Naive thymus-derived CD8-positive, alpha-beta T cell (primary cell): ENCODE results near the gene P2RY1. TPM values are rescaled to one million over a fixed set of nuclear protein-coding genes. Genes with fewer than 3 reads are reported as not detected.

Experiments
- ATAC-seq, 2 donors: fragments of 150-1000 bp; cut with Tn5 transposase in 1 of 2; sonication (Bioruptor Pico), chemical (Tn5 transposase) in 1 of 2; 1 replicate in 1 of 2; 2 replicates in 1 of 2; pipeline ENCODE4 v1.10.0; 2021; ENCODE audit warnings: mild to moderate bottlenecking in 2 of 2, moderate library complexity in 2 of 2
- POLR2A ChIA-PET: fragments of 350-600 bp; sonication (Branson Sonifier 250); formaldehyde crosslinking; loops from one replicate; lab custom pipeline; 2021; ENCODE audit warnings: antibody characterized with exemption; lab: Charles Lee
- DNase-seq, 10 donors: peaks; one replicate each; pipeline versions ENCODE4 v3.0.0 to v3.0.0-alpha.2; 2020 to 2022
- H3K27ac Mint-ChIP-seq, 10 donors: one replicate each; pipeline ENCODE4 v1.8.0; 2020 to 2022; ENCODE audit warnings: mild to moderate bottlenecking in 10 of 10, mixed read lengths in 10 of 10, moderate library complexity in 4 of 10, inconsistent platforms in 1 of 10
- H3K27me3 Mint-ChIP-seq, 5 donors: one replicate each; pipeline ENCODE4 v1.8.0; 2021 to 2022; ENCODE audit warnings: mixed read lengths in 5 of 5
- H3K36me3 Mint-ChIP-seq, 3 donors: one replicate each; pipeline ENCODE4 v1.8.0; 2020 to 2022; ENCODE audit warnings: mixed read lengths in 3 of 3, mild to moderate bottlenecking in 2 of 3, inconsistent platforms in 1 of 3
- H3K4me1 Mint-ChIP-seq, 4 donors: one replicate each; pipeline ENCODE4 v1.8.0; 2021 to 2022; ENCODE audit warnings: mixed read lengths in 4 of 4
- H3K4me3 Mint-ChIP-seq, 10 donors: one replicate each; pipeline ENCODE4 v1.8.0; 2020 to 2022; ENCODE audit warnings: mild to moderate bottlenecking in 10 of 10, mixed read lengths in 10 of 10, moderate library complexity in 6 of 10, inconsistent platforms in 1 of 10
- H3K9me3 Mint-ChIP-seq, 9 donors: one replicate each; pipeline ENCODE4 v1.8.0; 2020 to 2022; ENCODE audit warnings: mixed read lengths in 9 of 9, mild to moderate bottlenecking in 3 of 9, inconsistent platforms in 1 of 9, moderate library complexity in 1 of 9
- polyA plus RNA-seq, 3 donors: library from polyadenylated mRNA; unstranded; fragments of 300-500 nt; fragmentation: Illumina TruSeq; gene quantifications; one replicate each; pipeline ENCODE4 v1.2.3, GENCODE V29; 2021
- total RNA-seq, 8 experiments: library from RNA in 2 of 8; stranded (reverse) in 2 of 8; gene quantifications; one replicate each; pipeline ENCODE4 v1.2.3 and lab custom pipeline; 2021 to 2026

Gene P2RY1
- total and polyA plus RNA-seq, 5 experiments from 2014 or later: not detected

GRCh38 chr3:152826476-152826875, 8.5 kb upstream of the P2RY1 start:
- POLR2A ChIA-PET: no interaction called here
- no peaks in the 10 kb centered on the region for H3K4me1 Mint-ChIP-seq

GRCh38 chr3:152827313-152827712, 7.6 kb upstream of the P2RY1 start:
- Mint-ChIP-seq H3K27ac (no peak overlapping the region), H3K4me1 (no peaks in the 10 kb centered on the region), H3K36me3 (no peaks in the 10 kb centered on the region), H3K27me3 (peaks cover 0 to 12% (median 4%) of the 10 kb centered on the region in 5 donors), H3K9me3 (no peaks in the 10 kb centered on the region), H3K4me3 (no peak overlapping the region)
- ATAC-seq: no peak
- no peak for DNase-seq
- POLR2A ChIA-PET: no interaction called here

More at GRCh38 chr3:152826476-152826875, 8.5 kb upstream of the P2RY1 start:
- H3K27me3 Mint-ChIP-seq: peaks cover 0 to 12% (median 2%) of the 10 kb centered on the region in 5 donors
- no peaks in the 10 kb centered on the region for H3K9me3 Mint-ChIP-seq
- ATAC-seq: no peak
- DNase-seq: no peak
- no peak overlapping the region for H3K4me3 Mint-ChIP-seq
- H3K36me3 Mint-ChIP-seq: no peaks in the 10 kb centered on the region
- H3K27ac Mint-ChIP-seq: no peak overlapping the region

GRCh38 chr3:152828075-152828840, 6.7 kb upstream of the P2RY1 start:
- DNase-seq (no peak), ATAC-seq (no peak)
- H3K4me3 Mint-ChIP-seq: no peak overlapping the region
- H3K27ac Mint-ChIP-seq: no peak overlapping the region
- POLR2A ChIA-PET: no interaction called here
- H3K4me1 Mint-ChIP-seq: no peaks in the 10 kb centered on the region
- peaks cover 3 to 17% (median 7%) of the 10 kb centered on the region in 5 donors for H3K27me3 Mint-ChIP-seq
- H3K36me3 Mint-ChIP-seq: no peaks in the 10 kb centered on the region
- peaks cover 0 to 3% (median 0%) of the 10 kb centered on the region in 9 donors for H3K9me3 Mint-ChIP-seq

GRCh38 chr3:152830245-152830644, 4.7 kb upstream of the P2RY1 start:
- H3K4me3 Mint-ChIP-seq: no peak overlapping the region
- H3K27me3 Mint-ChIP-seq: peaks cover 6 to 34% (median 13%) of the 10 kb centered on the region in 5 donors
- H3K36me3 Mint-ChIP-seq: no peaks in the 10 kb centered on the region
- POLR2A ChIA-PET: no interaction called here
- peaks cover 0 to 3% (median 0%) of the 10 kb centered on the region in 9 donors for H3K9me3 Mint-ChIP-seq
- ATAC-seq: no peak
- no peak for DNase-seq
- peaks cover 0 to 8% (median 5%) of the 10 kb centered on the region in 4 donors for H3K4me1 Mint-ChIP-seq
- H3K27ac Mint-ChIP-seq: no peak overlapping the region

- H3K4me3 Mint-ChIP-seq: no peak overlapping the region
- ATAC-seq (no peak), DNase-seq (no peak)
- POLR2A ChIA-PET: no interaction called here
- H3K36me3 Mint-ChIP-seq: no peaks in the 10 kb centered on the region
- no peak overlapping the region for H3K27ac Mint-ChIP-seq
- peaks cover 6 to 17% (median 12%) of the 10 kb centered on the region in 4 donors for H3K4me1 Mint-ChIP-seq
- peaks cover 13 to 48% (median 22%) of the 10 kb centered on the region in 5 donors for H3K27me3 Mint-ChIP-seq
- H3K9me3 Mint-ChIP-seq: peaks cover 0 to 3% (median 0%) of the 10 kb centered on the region in 9 donors
These were observed 2.9 kb upstream of the P2RY1 start for GRCh38 chr3:152832046-152832445.

GRCh38 chr3:152833089-152833488, 1.8 kb upstream of the P2RY1 start:
- DNase-seq (no peak), ATAC-seq (no peak)
- peaks cover 0 to 3% (median 0%) of the 10 kb centered on the region in 9 donors for H3K9me3 Mint-ChIP-seq
- peaks cover 13 to 57% (median 24%) of the 10 kb centered on the region in 5 donors for H3K27me3 Mint-ChIP-seq
- H3K27ac Mint-ChIP-seq: no peak overlapping the region
- POLR2A ChIA-PET: no interaction called here
- H3K4me1 Mint-ChIP-seq: peaks cover 6 to 17% (median 12%) of the 10 kb centered on the region in 4 donors
- H3K36me3 Mint-ChIP-seq: no peaks in the 10 kb centered on the region
- H3K4me3 Mint-ChIP-seq: no peak overlapping the region

GRCh38 chr3:152834191-152834775, 648 bp upstream of the P2RY1 start:
- Mint-ChIP-seq H3K27ac (no peak overlapping the region), H3K27me3 (peaks cover 15 to 57% (median 24%) of the 10 kb centered on the region in 5 donors), H3K36me3 (no peaks in the 10 kb centered on the region), H3K4me3 (peak overlapping the region; percentile 59 to 86 (median 74)), H3K4me1 (peaks cover 6 to 17% (median 12%) of the 10 kb centered on the region in 4 donors), H3K9me3 (peaks cover 0 to 3% (median 0%) of the 10 kb centered on the region in 9 donors)
- no peak for DNase-seq
- no peak for ATAC-seq
- POLR2A ChIA-PET: no interaction called here

GRCh38 chr3:152835601-152836102, 721 bp downstream of the P2RY1 start:
- H3K27me3 Mint-ChIP-seq: peaks cover 15 to 53% (median 24%) of the 10 kb centered on the region in 5 donors
- POLR2A ChIA-PET: no interaction called here
- peaks cover 6 to 17% (median 12%) of the 10 kb centered on the region in 4 donors for H3K4me1 Mint-ChIP-seq
- no peak overlapping the region for H3K27ac Mint-ChIP-seq
- peak overlapping the region; percentile 50 to 85 (median 76) for H3K4me3 Mint-ChIP-seq
- H3K9me3 Mint-ChIP-seq: peaks cover 0 to 3% (median 0%) of the 10 kb centered on the region in 9 donors
- DNase-seq (no peak), ATAC-seq (no peak)
- no peaks in the 10 kb centered on the region for H3K36me3 Mint-ChIP-seq

GRCh38 chr3:152836269-152836668, 1.3 kb downstream of the P2RY1 start:
- ATAC-seq (no peak), DNase-seq (no peak)
- POLR2A ChIA-PET: no interaction called here
- Mint-ChIP-seq H3K27me3 (peaks cover 11 to 46% (median 22%) of the 10 kb centered on the region in 5 donors), H3K9me3 (peaks cover 0 to 3% (median 0%) of the 10 kb centered on the region in 9 donors), H3K27ac (no peak overlapping the region), H3K36me3 (no peaks in the 10 kb centered on the region), H3K4me1 (peaks cover 6 to 17% (median 12%) of the 10 kb centered on the region in 4 donors), H3K4me3 (peak overlapping the region; percentile 50 to 85 (median 76))

- DNase-seq (no peak), ATAC-seq (no peak)
- peaks cover 6 to 16% (median 10%) of the 10 kb centered on the region in 4 donors for H3K4me1 Mint-ChIP-seq
- POLR2A ChIA-PET: no interaction called here
- H3K27ac Mint-ChIP-seq: no peak overlapping the region
- peaks cover 13 to 28% (median 15%) of the 10 kb centered on the region in 5 donors for H3K27me3 Mint-ChIP-seq
- H3K4me3 Mint-ChIP-seq: no peak overlapping the region
- H3K9me3 Mint-ChIP-seq: no peaks in the 10 kb centered on the region
- H3K36me3 Mint-ChIP-seq: no peaks in the 10 kb centered on the region
These were observed 4.6 kb downstream of the P2RY1 start for GRCh38 chr3:152839511-152839910.

- POLR2A ChIA-PET: no interaction called here
- no peaks in the 10 kb centered on the region for H3K36me3 Mint-ChIP-seq
- DNase-seq: no peak
- H3K27me3 Mint-ChIP-seq: peaks cover 3 to 15% (median 9%) of the 10 kb centered on the region in 5 donors
- no peak overlapping the region for H3K4me3 Mint-ChIP-seq
- ATAC-seq: no peak
- H3K4me1 Mint-ChIP-seq: peaks cover 0 to 5% (median 2%) of the 10 kb centered on the region in 4 donors
- no peak overlapping the region for H3K27ac Mint-ChIP-seq
- H3K9me3 Mint-ChIP-seq: no peaks in the 10 kb centered on the region
These were observed 6.2 kb downstream of the P2RY1 start for GRCh38 chr3:152841131-152841530.

GRCh38 chr3:152842413-152842812, 7.5 kb downstream of the P2RY1 start:
- Mint-ChIP-seq H3K36me3 (no peaks in the 10 kb centered on the region), H3K9me3 (peaks cover 0 to 2% (median under 1%) of the 10 kb centered on the region in 9 donors), H3K4me3 (no peak overlapping the region), H3K4me1 (no peaks in the 10 kb centered on the region), H3K27me3 (peaks cover 0 to 6% (median 4%) of the 10 kb centered on the region in 5 donors), H3K27ac (no peak overlapping the region)
- DNase-seq: no peak
- POLR2A ChIA-PET: no interaction called here
- no peak for ATAC-seq

GRCh38 chr3:152843955-152844354, 9.0 kb downstream of the P2RY1 start:
- H3K4me1 Mint-ChIP-seq: no peaks in the 10 kb centered on the region
- DNase-seq: no peak
- POLR2A ChIA-PET: no interaction called here
- H3K4me3 Mint-ChIP-seq: no peak overlapping the region
- H3K36me3 Mint-ChIP-seq: no peaks in the 10 kb centered on the region
- H3K27ac Mint-ChIP-seq: no peak overlapping the region
- peaks cover 0 to 17% (median 4%) of the 10 kb centered on the region in 9 donors for H3K9me3 Mint-ChIP-seq
- peaks cover 0 to 16% (median 7%) of the 10 kb centered on the region in 5 donors for H3K27me3 Mint-ChIP-seq
- no peak for ATAC-seq
